ENCODE measurements around the gene MTRF1L. TPM values are rescaled to one million over a fixed set of nuclear protein-coding genes. Genes with fewer than 3 reads are reported as not detected.

The MTRF1L gene
- total RNA-seq, 1 experiment from 2014 or later = 8.0 TPM

- no peaks in the 10 kb centered on the region for H3K36me3 ChIP-seq (ENCODE audit: low read depth)
Observed at GRCh38 chr6:153032255-153032882, 29.9 kb upstream of the MTRF1L start.

GRCh38 chr6:153031335-153031955, 28.9 kb upstream of the MTRF1L start:
- Histone ChIP-seq H3K36me3 (ENCODE audit: low read depth) (no peaks in the 10 kb centered on the region), H3F3A (ENCODE audit: insufficient read depth, low read depth) (peaks cover 17% of the 10 kb centered on the region), H3K4me2 (no peak overlapping the region; the same call in 1 of the 2 replicates), H4K20me1 (ENCODE audit: insufficient read depth) (no peaks in the 10 kb centered on the region), H3K4me1 (replicated peaks; ENCODE audit: insufficient read depth) (peaks cover 20% of the 10 kb centered on the region), H3K79me2 (ENCODE audit: low read depth) (no peaks in the 10 kb centered on the region), H3K27me3 (ENCODE audit: insufficient read depth, low read depth) (no peaks in the 10 kb centered on the region), H3K27ac (peak overlapping the region; percentile 62), H3K9me3 (ENCODE audit: insufficient read depth, low read depth) (no peaks in the 10 kb centered on the region), H3K9me2 (ENCODE audit: insufficient read depth) (no peaks in the 10 kb centered on the region), H2AFZ (no peak overlapping the region), H3K4me3 (no peak overlapping the region)
- TF ChIP-seq EZH2 (IDR thresholded peaks at IDR 0.05; ENCODE audit: low read depth) = no peak
- TF ChIP-seq CTCF (conservative IDR thresholded peaks at IDR 0.05) = no peak
- ChIA-PET POLR2A (ENCODE audit: unreplicated experiment) (no interaction called here), CTCF (interaction anchor here (0.6 kb wide), 1 partner anchor 99 kb away, joined by 3 read pairs; no protein-coding TSS in a partner anchor)
- intact Hi-C loops (cut with micrococcal nuclease; ENCODE audit: unreplicated experiment) = loop anchor here (5.0 to 10.0 kb wide), 3 partner anchors 96 to 1013 kb away; no protein-coding TSS in a partner anchor
- no TSS peak for BruUV-seq (replicated peaks)
- peak in 1 of 2 experiments; percentile 93 for DNase-seq

More at GRCh38 chr6:153032255-153032882, 29.9 kb upstream of the MTRF1L start:
- H3K4me3 ChIP-seq = no peak overlapping the region
- peaks cover 17% of the 10 kb centered on the region for H3F3A ChIP-seq (ENCODE audit: insufficient read depth, low read depth)
- no TSS peak for BruUV-seq (replicated peaks)
- H3K4me1 ChIP-seq (replicated peaks; ENCODE audit: insufficient read depth) = peaks cover 20% of the 10 kb centered on the region
- H3K27me3 ChIP-seq (ENCODE audit: insufficient read depth, low read depth) = no peaks in the 10 kb centered on the region
- H3K79me2 ChIP-seq (ENCODE audit: low read depth) = no peaks in the 10 kb centered on the region
- intact Hi-C loops (cut with micrococcal nuclease; ENCODE audit: unreplicated experiment) = loop anchor here (1.0 to 10.0 kb wide), 5 partner anchors 95 to 1012 kb away; no protein-coding TSS in a partner anchor
- H3K27ac ChIP-seq = peak overlapping the region; percentile 62
- H3K9me3 ChIP-seq (ENCODE audit: insufficient read depth, low read depth) = no peaks in the 10 kb centered on the region
- ChIA-PET CTCF (interaction anchor here (0.6 to 0.9 kb wide), 4 partner anchors 98 to 473 kb away, joined by 3 to 9 read pairs (median 3); no protein-coding TSS in a partner anchor), POLR2A (ENCODE audit: unreplicated experiment) (interaction anchor here (0.5 kb wide), 1 partner anchor 1643 kb away, joined by 4 read pairs; no protein-coding TSS in a partner anchor)
- TF ChIP-seq EZH2 (IDR thresholded peaks at IDR 0.05; ENCODE audit: low read depth) (no peak), CTCF (conservative IDR thresholded peaks at IDR 0.05) (peak; percentile 78)
- no peaks in the 10 kb centered on the region for H3K9me2 ChIP-seq (ENCODE audit: insufficient read depth)
- H2AFZ ChIP-seq = no peak overlapping the region
- DNase-seq = peak in 1 of 2 experiments; percentile 53
- no peaks in the 10 kb centered on the region for H4K20me1 ChIP-seq (ENCODE audit: insufficient read depth)
- no peak overlapping the region; the same call in 1 of the 2 replicates for H3K4me2 ChIP-seq

GRCh38 chr6:153028963-153029362, 26.5 kb upstream of the MTRF1L start:
- Histone ChIP-seq H3K9me3 (ENCODE audit: insufficient read depth, low read depth) (no peaks in the 10 kb centered on the region), H3F3A (ENCODE audit: insufficient read depth, low read depth) (peaks cover 17% of the 10 kb centered on the region), H3K27ac (no peak overlapping the region), H3K27me3 (ENCODE audit: insufficient read depth, low read depth) (no peaks in the 10 kb centered on the region), H3K79me2 (ENCODE audit: low read depth) (no peaks in the 10 kb centered on the region), H3K4me3 (no peak overlapping the region), H3K4me1 (replicated peaks; ENCODE audit: insufficient read depth) (peaks cover 20% of the 10 kb centered on the region), H4K20me1 (ENCODE audit: insufficient read depth) (no peaks in the 10 kb centered on the region), H3K36me3 (ENCODE audit: low read depth) (no peaks in the 10 kb centered on the region), H3K4me2 (no peak overlapping the region), H3K9me2 (ENCODE audit: insufficient read depth) (no peaks in the 10 kb centered on the region), H2AFZ (no peak overlapping the region)
- CTCF ChIA-PET = interaction anchor here (0.7 kb wide), 1 partner anchor 523 kb away, joined by 6 read pairs; no protein-coding TSS in a partner anchor
- intact Hi-C loops (cut with micrococcal nuclease; ENCODE audit: unreplicated experiment) = loop anchor here (10.0 kb wide), 1 partner anchor 284 kb away; no protein-coding TSS in a partner anchor
- POLR2A ChIA-PET (ENCODE audit: unreplicated experiment) = no interaction called here
- TF ChIP-seq EZH2 (IDR thresholded peaks at IDR 0.05; ENCODE audit: low read depth) (no peak), CTCF (conservative IDR thresholded peaks at IDR 0.05) (no peak)
- no TSS peak for BruUV-seq (replicated peaks)
- no peak for DNase-seq
